IMR-90 (cell line): ENCODE measurements around the gene DBX1. TPM values are rescaled to one million over a fixed set of nuclear protein-coding genes. Genes with fewer than 3 reads are reported as not detected.

Experiments
- ATAC-seq: fragments of 200-7000 bp; cut with Tn5 transposase; 2 replicates; pipeline ENCODE4 v1.9.1; 2020; ENCODE audit warnings: low read depth, mild to moderate bottlenecking, moderate library complexity
- BruUV-seq: library from RNA; stranded (reverse); fragments of 400-500 nt; replicated peaks from 2 replicates; lab custom pipeline; 2021; lab: Mats Ljungman, UMichigan
- CTCF ChIA-PET: fragments of 300-600 bp; formaldehyde crosslinking; extraction: SDS; loops from one replicate; lab custom pipeline; 2021; ENCODE audit warnings: antibody characterized with exemption; lab: Yijun Ruan, JAX
- POLR2A ChIA-PET: fragments of 300-600 bp; sonication (Branson Sonifier 250); formaldehyde crosslinking; loops from one replicate; lab custom pipeline; 2022; ENCODE audit warnings: antibody characterized with exemption; ENCODE audit not compliant: unreplicated experiment; lab: Charles Lee
- DNase-seq: peaks from one replicate; pipeline ENCODE4 v3.0.0; 2013
- H2AFZ ChIP-seq: replicated peaks from 2 replicates; pipeline ENCODE3; 2013; ENCODE audit warnings: low read length, mild to moderate bottlenecking; ENCODE audit not compliant: poor library complexity
- H2AK5ac ChIP-seq: 2 replicates; pipeline ENCODE4 v1.6.1; 2013; ENCODE audit warnings: low read depth, low read length, inconsistent platforms
- H2AK9ac ChIP-seq: replicated peaks from 2 replicates; pipeline ENCODE3; 2013; ENCODE audit warnings: mild to moderate bottlenecking, low read depth, low read length, moderate library complexity; ENCODE audit not compliant: poor library complexity
- H2BK120ac ChIP-seq: 2 replicates; pipeline ENCODE4 v1.6.1; 2013; ENCODE audit warnings: low read depth, low read length, inconsistent platforms
- H2BK15ac ChIP-seq: 3 replicates; pipeline ENCODE4 v1.6.1; 2013; ENCODE audit warnings: low read depth, low read length, inconsistent platforms
- H2BK20ac ChIP-seq: 2 replicates; pipeline ENCODE4 v1.6.1; 2013; ENCODE audit warnings: low read depth, mild to moderate bottlenecking, inconsistent platforms, low read length, moderate library complexity
- H2BK5ac ChIP-seq: 2 replicates; pipeline ENCODE4 v1.6.1; 2013; ENCODE audit warnings: mild to moderate bottlenecking, low read depth, low read length, inconsistent platforms; ENCODE audit not compliant: poor library complexity, severe bottlenecking
- H3K14ac ChIP-seq: replicated peaks from 2 replicates; pipeline ENCODE4 v1.6.1; 2013; ENCODE audit warnings: low read depth, low read length, inconsistent platforms
- H3K18ac ChIP-seq: 2 replicates; pipeline ENCODE4 v1.6.1; 2013; ENCODE audit warnings: low read depth, low read length, control low read depth
- H3K23ac ChIP-seq: 2 replicates; pipeline ENCODE4 v1.6.1; 2013; ENCODE audit warnings: low read depth, low read length, inconsistent platforms
- H3K27ac ChIP-seq: 2 replicates; pipeline ENCODE4 v1.5.1; 2013; ENCODE audit warnings: mild to moderate bottlenecking, control low read depth, low read length; ENCODE audit not compliant: insufficient read depth
- H3K27me3 ChIP-seq: 2 replicates; pipeline ENCODE4 v1.6.1; 2013; ENCODE audit warnings: low read length; ENCODE audit not compliant: control insufficient read depth, insufficient read depth
- H3K36me3 ChIP-seq: 2 replicates; pipeline ENCODE4 v1.6.1; 2013; ENCODE audit warnings: low read length, mixed read lengths; ENCODE audit not compliant: control insufficient read depth, insufficient read depth
- H3K4ac ChIP-seq: 2 replicates; pipeline ENCODE4 v1.6.1; 2013; ENCODE audit warnings: low read depth, low read length, inconsistent platforms
- H3K4me1 ChIP-seq: 2 replicates; pipeline ENCODE4 v1.6.1; 2013; ENCODE audit warnings: low read length, mixed read lengths; ENCODE audit not compliant: control insufficient read depth, insufficient read depth
- H3K4me2 ChIP-seq: 2 replicates; pipeline ENCODE4 v1.6.1; 2013; ENCODE audit warnings: low read depth, mild to moderate bottlenecking, control low read depth, low read length, moderate library complexity
- H3K4me3 ChIP-seq: 2 replicates; pipeline ENCODE4 v1.5.1; 2013; ENCODE audit warnings: low read depth, mild to moderate bottlenecking, control low read depth, low read length, moderate library complexity; ENCODE audit not compliant: insufficient read depth
- H3K56ac ChIP-seq: 2 replicates; pipeline ENCODE4 v1.6.1; 2013; ENCODE audit warnings: low read length, inconsistent platforms; ENCODE audit not compliant: insufficient read depth; ENCODE audit errors: extremely low read depth
- H3K79me1 ChIP-seq, 2 experiments: 2 replicates each; pipeline ENCODE4 v1.6.1; 2013; ENCODE audit warnings: low read length in 2 of 2, inconsistent platforms in 1 of 2, low read depth in 1 of 2
- H3K9ac ChIP-seq: 2 replicates; pipeline ENCODE4 v1.6.1; 2013; ENCODE audit warnings: low read depth, low read length, control low read depth
- H3K9me1 ChIP-seq: 2 replicates; pipeline ENCODE4 v1.6.1; 2013; ENCODE audit warnings: low read length, inconsistent platforms; ENCODE audit not compliant: insufficient read depth
- H3K9me3 ChIP-seq: 2 replicates; pipeline ENCODE4 v1.6.1; 2013; ENCODE audit warnings: low read length; ENCODE audit not compliant: control insufficient read depth, insufficient read depth
- H4K20me1 ChIP-seq: 2 replicates; pipeline ENCODE4 v1.6.1; 2013; ENCODE audit warnings: low read length, inconsistent platforms; ENCODE audit not compliant: insufficient read depth
- H4K5ac ChIP-seq: 2 replicates; pipeline ENCODE4 v1.6.1; 2013; ENCODE audit warnings: mild to moderate bottlenecking, low read depth, low read length, control low read depth
- H4K8ac ChIP-seq, 2 experiments: 2 replicates each; pipeline ENCODE4 v1.6.1; 2013; ENCODE audit warnings: low read depth in 2 of 2, low read length in 2 of 2, control low read depth in 1 of 2, inconsistent platforms in 1 of 2
- H4K91ac ChIP-seq: 2 replicates; pipeline ENCODE4 v1.6.1; 2013; ENCODE audit warnings: low read depth, low read length, inconsistent platforms; ENCODE audit not compliant: insufficient read depth
- BHLHE40 ChIP-seq: fragments of 150-350 bp; IDR thresholded peaks from 2 replicates; pipeline ENCODE4 v1.6.1; 2016; ENCODE audit warnings: mild to moderate bottlenecking, low read depth, low read length
- CEBPB ChIP-seq: IDR thresholded peaks from 2 replicates; pipeline ENCODE4 v1.6.1; 2012; ENCODE audit warnings: low read depth, low read length, improper control_type of control experiment
- CHD1 ChIP-seq: IDR thresholded peaks from 2 replicates; pipeline ENCODE4 v1.6.1; 2012; ENCODE audit warnings: low read depth, low read length, improper control_type of control experiment
- CTCF ChIP-seq: conservative IDR thresholded peaks from 2 replicates; pipeline ENCODE4 v1.5.1; 2012; ENCODE audit warnings: mild to moderate bottlenecking, low read depth, low read length, improper control_type of control experiment
- FOS ChIP-seq: fragments of 150-350 bp; IDR thresholded peaks from 2 replicates; pipeline ENCODE4 v1.6.1; 2016; ENCODE audit warnings: low read depth, low read length
- MAFK ChIP-seq: IDR thresholded peaks from 2 replicates; pipeline ENCODE4 v1.6.1; 2012; ENCODE audit warnings: low read depth, low read length, improper control_type of control experiment
- MXI1 ChIP-seq: IDR thresholded peaks from 2 replicates; pipeline ENCODE4 v1.6.1; 2012; ENCODE audit warnings: low read depth, mild to moderate bottlenecking, low read length, moderate library complexity, borderline replicate concordance
- NFE2L2 ChIP-seq: fragments of 150-350 bp; IDR thresholded peaks from 2 replicates; pipeline ENCODE4 v1.6.1; 2016; ENCODE audit warnings: low read depth, mild to moderate bottlenecking, low read length
- POLR2A ChIP-seq: IDR thresholded peaks from 2 replicates; pipeline ENCODE4 v1.6.1; 2012; ENCODE audit warnings: mild to moderate bottlenecking, low read depth, low read length
- RAD21 ChIP-seq: IDR thresholded peaks from 2 replicates; pipeline ENCODE4 v1.6.1; 2012; ENCODE audit warnings: low read length, improper control_type of control experiment
- RFX5 ChIP-seq: IDR thresholded peaks from 2 replicates; pipeline ENCODE4 v1.8.0; 2012; ENCODE audit warnings: low read depth, mild to moderate bottlenecking, low read length, moderate library complexity
- WGBS, 2 experiments: methylation state at CpG; one replicate each; pipeline versions ENCODE4 v1.1.5 to v1.1.7; 2013; ENCODE audit warnings: missing lambda C conversion rate in 2 of 2; ENCODE audit not compliant: insufficient read length in 1 of 2; ENCODE audit errors: extremely low coverage in 2 of 2; 5-methylcytosine and 5-hydroxymethylcytosine counted together
- dilution Hi-C: fragments of 300-500 bp; cut with HindIII; formaldehyde crosslinking; loops from one replicate; pipeline ENCODE4 v1.14.3; 2018; ENCODE audit warnings: low sequenced_read_pairs; ENCODE audit not compliant: unreplicated experiment
- in situ Hi-C: fragments of 300-500 bp; cut with MboI; formaldehyde crosslinking; loops from 3 replicates; pipeline ENCODE4 v1.14.3; 2019; ENCODE audit warnings: low sequenced_read_pairs, inconsistent platforms, mixed read lengths
- intact Hi-C: fragments of 100-400 bp; cut with micrococcal nuclease; formaldehyde crosslinking; loops from 2 replicates; pipeline ENCODE4 v1.10.0; 2022
- polyA plus RNA-seq, 3 experiments: library from polyadenylated mRNA; depleted of rRNA; stranded (reverse); fragments of >200 nt; gene quantifications; 2 replicates each; pipeline ENCODE4 v1.2.3, GENCODE V29; 2012; ENCODE audit warnings: low replicate concordance in 1 of 3
- total RNA-seq: library from RNA; depleted of rRNA; stranded (reverse); fragments of >200 nt; gene quantifications from 2 replicates; pipeline ENCODE4 v1.2.3, GENCODE V29; 2012
- TF ChIP-seq, protein P1 (sequence below): fragments of 150-350 bp; IDR thresholded peaks from 2 replicates; pipeline ENCODE4 v1.6.1; 2017; ENCODE audit warnings: mild to moderate bottlenecking, antibody characterized with exemption, low read length, low read depth
- TF ChIP-seq, protein P2 (sequence below): fragments of 150-350 bp; IDR thresholded peaks from 2 replicates; pipeline ENCODE4 v1.6.1; 2016; ENCODE audit warnings: low read depth, mild to moderate bottlenecking, low read length, moderate library complexity, borderline replicate concordance

Gene DBX1
- total and polyA plus RNA-seq, 2 of the 4 experiments (the other 2 are of a cell fraction) = not detected

- no peak overlapping the region for H4K91ac ChIP-seq
- intact Hi-C loops = loop anchor here (10.0 kb wide), 1 partner anchor 438 kb away; the partner anchor contains the start of gene SLC6A5
These were observed 3.2 kb downstream of the DBX1 start for GRCh38 chr11:20156876-20157613.

More at GRCh38 chr11:20156876-20157613, 3.2 kb downstream of the DBX1 start:
- no peak overlapping the region for H3K23ac ChIP-seq
- no peak overlapping the region for H4K5ac ChIP-seq
- no peak overlapping the region for H3K56ac ChIP-seq
- H2BK15ac ChIP-seq = no peak overlapping the region
- ATAC-seq (no peak), DNase-seq (no peak)
- POLR2A ChIA-PET = no interaction called here
- H3K14ac ChIP-seq = no peak overlapping the region
- no peaks in the 10 kb centered on the region; the same call in 1 of the 2 replicates for H4K20me1 ChIP-seq
- H2BK120ac ChIP-seq = no peak overlapping the region
- no peaks in the 10 kb centered on the region for H3K9me1 ChIP-seq
- H3K4me1 ChIP-seq = no peaks in the 10 kb centered on the region
- no peak overlapping the region for H3K27ac ChIP-seq
- in situ Hi-C loops = no loop called here
- no peak overlapping the region for H3K4ac ChIP-seq
- dilution Hi-C loops = no loop called here
- H3K4me2 ChIP-seq = no peak overlapping the region
- H3K36me3 ChIP-seq = no peaks in the 10 kb centered on the region
- H3K4me3 ChIP-seq = no peak overlapping the region
- no peak overlapping the region for H4K8ac ChIP-seq
- peaks cover 76% of the 10 kb centered on the region for H3K27me3 ChIP-seq
- H2AK9ac ChIP-seq = no peak overlapping the region
- peaks cover 13% of the 10 kb centered on the region for H3K9me3 ChIP-seq
- H3K79me1 ChIP-seq = no peaks in the 10 kb centered on the region
- no peak overlapping the region for H2BK5ac ChIP-seq
- no peak overlapping the region for H2BK20ac ChIP-seq
- peak overlapping the region; percentile 17 for H2AFZ ChIP-seq
- no peak overlapping the region for H3K18ac ChIP-seq
- CTCF ChIA-PET = interaction anchor here (0.6 kb wide), 1 partner anchor 254 kb away, joined by 3 read pairs; no protein-coding TSS in a partner anchor
- TF ChIP-seq NFE2L2 = no peak
- TF ChIP-seq MXI1 = no peak
- TF ChIP-seq CEBPB = no peak
- TF ChIP-seq BHLHE40 = no peak
- no peak for TF ChIP-seq CTCF
- TF ChIP-seq POLR2A = no peak
- TF ChIP-seq, protein P1, sequence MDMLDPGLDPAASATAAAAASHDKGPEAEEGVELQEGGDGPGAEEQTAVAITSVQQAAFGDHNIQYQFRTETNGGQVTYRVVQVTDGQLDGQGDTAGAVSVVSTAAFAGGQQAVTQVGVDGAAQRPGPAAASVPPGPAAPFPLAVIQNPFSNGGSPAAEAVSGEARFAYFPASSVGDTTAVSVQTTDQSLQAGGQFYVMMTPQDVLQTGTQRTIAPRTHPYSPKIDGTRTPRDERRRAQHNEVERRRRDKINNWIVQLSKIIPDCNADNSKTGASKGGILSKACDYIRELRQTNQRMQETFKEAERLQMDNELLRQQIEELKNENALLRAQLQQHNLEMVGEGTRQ = no peak
- TF ChIP-seq FOS = no peak
- no peak for TF ChIP-seq MAFK
- TF ChIP-seq, protein P2, sequence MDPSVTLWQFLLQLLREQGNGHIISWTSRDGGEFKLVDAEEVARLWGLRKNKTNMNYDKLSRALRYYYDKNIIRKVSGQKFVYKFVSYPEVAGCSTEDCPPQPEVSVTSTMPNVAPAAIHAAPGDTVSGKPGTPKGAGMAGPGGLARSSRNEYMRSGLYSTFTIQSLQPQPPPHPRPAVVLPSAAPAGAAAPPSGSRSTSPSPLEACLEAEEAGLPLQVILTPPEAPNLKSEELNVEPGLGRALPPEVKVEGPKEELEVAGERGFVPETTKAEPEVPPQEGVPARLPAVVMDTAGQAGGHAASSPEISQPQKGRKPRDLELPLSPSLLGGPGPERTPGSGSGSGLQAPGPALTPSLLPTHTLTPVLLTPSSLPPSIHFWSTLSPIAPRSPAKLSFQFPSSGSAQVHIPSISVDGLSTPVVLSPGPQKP = no peak
- TF ChIP-seq RAD21 = no peak
- no peak for TF ChIP-seq RFX5
- no peak for TF ChIP-seq CHD1
- no peak overlapping the region for H3K9ac ChIP-seq
- no peak overlapping the region for H2AK5ac ChIP-seq
- WGBS, 2 experiments = no CpG with 5 or more reads among the region's 45 CpGs
- BruUV-seq = no TSS peak
